Cardiac fibroblast (primary cell): ENCODE data around the gene ACTMAP.

Experiments used
- DNase-seq, 2 donors: peaks; one replicate each; pipeline versions ENCODE4 v3.0.0 to v3.0.0-alpha.2; 2010; ENCODE audit warnings: low read depth in 2 of 2
- H3K4me3 ChIP-seq, 2 donors: replicated peaks in 1 of 2; 1 replicate in 1 of 2; 2 replicates in 1 of 2; pipeline ENCODE4 v1.5.1; 2011; ENCODE audit warnings: low read depth in 2 of 2, low read length in 2 of 2, mild to moderate bottlenecking in 2 of 2, moderate library complexity in 1 of 2
- TF ChIP-seq, protein P1 (sequence below): IDR thresholded peaks from one replicate; pipeline ENCODE4 v1.5.1; 2011; ENCODE audit warnings: low read depth, mild to moderate bottlenecking, low read length, inconsistent platforms

The ACTMAP gene

DNA sequence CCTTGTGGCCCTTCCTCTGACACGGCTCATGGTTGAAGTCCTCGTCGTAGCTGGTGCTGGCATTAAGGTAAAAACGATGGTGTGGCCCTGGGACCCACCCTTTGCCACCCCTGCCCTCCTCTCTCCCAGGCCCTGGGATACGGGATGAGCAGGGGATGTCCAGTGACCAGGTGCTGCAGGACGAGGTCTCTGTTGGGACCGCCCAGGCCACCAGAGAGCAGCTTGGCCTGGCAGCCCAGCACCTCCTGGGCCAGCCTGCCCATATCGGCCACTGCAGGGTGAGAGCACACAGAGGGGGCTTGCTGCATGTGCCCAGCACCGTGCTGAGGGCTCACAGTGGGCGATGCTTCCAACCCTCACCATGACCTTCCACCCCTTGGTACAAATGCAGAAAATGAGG lies 6.4 kb downstream of the ACTMAP start:
- H3K4me3 ChIP-seq, result no peak overlapping the region
- TF ChIP-seq, protein P1, sequence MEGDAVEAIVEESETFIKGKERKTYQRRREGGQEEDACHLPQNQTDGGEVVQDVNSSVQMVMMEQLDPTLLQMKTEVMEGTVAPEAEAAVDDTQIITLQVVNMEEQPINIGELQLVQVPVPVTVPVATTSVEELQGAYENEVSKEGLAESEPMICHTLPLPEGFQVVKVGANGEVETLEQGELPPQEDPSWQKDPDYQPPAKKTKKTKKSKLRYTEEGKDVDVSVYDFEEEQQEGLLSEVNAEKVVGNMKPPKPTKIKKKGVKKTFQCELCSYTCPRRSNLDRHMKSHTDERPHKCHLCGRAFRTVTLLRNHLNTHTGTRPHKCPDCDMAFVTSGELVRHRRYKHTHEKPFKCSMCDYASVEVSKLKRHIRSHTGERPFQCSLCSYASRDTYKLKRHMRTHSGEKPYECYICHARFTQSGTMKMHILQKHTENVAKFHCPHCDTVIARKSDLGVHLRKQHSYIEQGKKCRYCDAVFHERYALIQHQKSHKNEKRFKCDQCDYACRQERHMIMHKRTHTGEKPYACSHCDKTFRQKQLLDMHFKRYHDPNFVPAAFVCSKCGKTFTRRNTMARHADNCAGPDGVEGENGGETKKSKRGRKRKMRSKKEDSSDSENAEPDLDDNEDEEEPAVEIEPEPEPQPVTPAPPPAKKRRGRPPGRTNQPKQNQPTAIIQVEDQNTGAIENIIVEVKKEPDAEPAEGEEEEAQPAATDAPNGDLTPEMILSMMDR, result no peak
- no peak for DNase-seq

DNA sequence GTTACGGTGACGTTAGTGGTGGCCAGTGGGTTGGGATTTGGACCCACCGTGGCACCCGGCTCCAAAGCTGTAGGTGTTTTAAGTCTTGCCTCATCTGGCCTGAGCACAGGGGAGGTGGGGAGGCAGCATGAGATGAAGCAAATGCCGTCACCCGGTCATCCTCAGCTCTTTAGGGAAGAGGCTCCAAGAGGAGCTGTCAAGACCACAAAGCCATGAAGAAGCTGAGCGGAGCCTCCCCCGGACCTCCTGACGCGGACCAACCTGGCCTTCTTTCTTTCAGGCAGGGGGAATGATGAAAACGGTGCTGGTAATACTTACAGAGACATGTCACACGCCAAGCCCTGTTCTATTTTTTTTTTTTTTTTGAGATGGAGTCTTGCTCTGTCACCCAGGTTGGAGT lies 7.4 kb downstream of the ACTMAP start:
- TF ChIP-seq, protein P1, result no peak
- no peak overlapping the region for H3K4me3 ChIP-seq
- no peak for DNase-seq

GRCh38 chr19:40742477-40742876 lies 7.8 kb downstream of the ACTMAP start:
- DNase-seq, result no peak
- TF ChIP-seq, protein P1, result no peak
- H3K4me3 ChIP-seq, result no peak overlapping the region

- TF ChIP-seq, protein P1, result no peak
- no peak for DNase-seq
- H3K4me3 ChIP-seq, result no peak overlapping the region
These were observed 8.5 kb downstream of the ACTMAP start for GRCh38 chr19:40741527-40742390.

DNA sequence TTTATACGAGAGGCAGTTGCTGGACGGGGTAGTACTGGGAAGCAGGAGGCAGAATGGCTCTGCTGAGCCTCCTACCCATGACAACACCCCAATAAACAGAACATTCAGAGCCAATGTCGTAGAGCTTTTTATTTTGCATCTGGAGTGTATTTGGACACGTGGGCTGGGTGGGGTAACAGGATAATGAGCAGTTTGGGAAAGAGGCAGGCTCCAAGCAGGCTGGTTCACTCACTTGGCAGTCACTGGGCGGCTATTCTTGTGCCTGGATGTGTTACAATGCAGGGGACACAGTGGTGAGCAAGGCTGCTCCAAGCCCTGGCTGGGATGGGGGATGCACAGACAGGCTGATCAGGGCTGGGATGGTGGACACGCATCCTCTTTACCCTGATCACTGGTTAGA lies 9.5 kb downstream of the ACTMAP start:
- TF ChIP-seq, protein P1, result no peak

DNA sequence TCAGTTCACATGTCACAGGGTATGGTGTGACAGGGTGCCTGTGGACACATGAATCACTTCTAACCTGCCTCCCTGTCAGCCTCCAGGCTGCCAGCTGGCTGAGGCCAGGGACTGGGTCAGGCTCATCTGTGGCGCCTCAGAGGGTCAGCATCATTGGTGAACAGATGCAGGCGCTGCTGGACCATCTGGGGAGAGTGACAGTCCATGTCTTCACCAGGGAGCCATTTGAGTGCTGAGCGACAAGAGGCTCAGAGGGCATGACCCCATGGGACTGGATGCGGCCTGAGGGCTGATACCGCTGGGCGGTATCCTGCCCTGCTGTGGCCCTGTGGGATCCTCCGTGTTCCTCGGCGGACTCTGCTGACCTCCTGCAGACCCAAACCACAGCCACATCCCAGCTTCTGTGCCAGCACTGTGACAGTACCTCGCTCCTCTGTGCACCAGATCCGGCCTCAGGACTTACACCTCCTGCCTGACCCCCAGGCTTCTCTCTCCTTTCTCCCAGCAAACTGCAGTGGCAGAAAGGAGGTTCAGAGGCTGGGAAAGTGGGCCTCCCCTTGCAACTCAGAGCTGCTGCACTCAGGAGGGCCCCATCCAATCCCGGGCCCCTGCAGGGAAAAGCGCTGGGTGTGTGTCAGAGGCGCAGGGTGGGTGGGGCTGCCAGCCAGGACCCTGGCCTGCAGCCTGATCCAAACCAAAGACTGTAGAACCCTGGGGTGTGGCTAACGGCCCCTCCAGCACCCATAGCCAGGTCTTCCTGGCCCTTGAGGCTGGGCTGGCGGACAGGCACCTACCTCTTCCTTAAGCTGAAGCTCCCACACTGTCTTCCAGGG lies 10.2 kb downstream of the ACTMAP start:
- TF ChIP-seq, protein P1, result no peak
- no peak for DNase-seq
- H3K4me3 ChIP-seq, result no peak overlapping the region

More for the DNA sequence above, 9.5 kb downstream of the ACTMAP start:
- H3K4me3 ChIP-seq, result no peak overlapping the region
- DNase-seq, result no peak
